Measurements from ENCODE around the gene GSK3B. TPM values are rescaled to one million over a fixed set of nuclear protein-coding genes. Genes with fewer than 3 reads are reported as not detected.

GSK3B gene
- total and polyA plus RNA-seq, 2 donors (not counting 1 experiment from before 2014, with no cell fraction given), result 12.3 to 33.3 TPM

- Histone ChIP-seq H3K4me2 (replicated peaks; ENCODE audit: low read depth, low read length, poor library complexity, severe bottlenecking) (no peak overlapping the region), H3K9ac (ENCODE audit: low read length) (no peak overlapping the region), H3K4me1 (ENCODE audit: control insufficient read depth in 2 of 2, insufficient read depth in 2 of 2, low read length in 2 of 2) (no peaks in the 10 kb centered on the region), H3K9me3 (ENCODE audit: control extremely low read depth in 1 of 3, control insufficient read depth in 2 of 3, insufficient read depth in 1 of 3, low read length in 2 of 3) (peaks cover 0 to 5% (median 2%) of the 10 kb centered on the region in 3 donors), H4K20me1 (ENCODE audit: control insufficient read depth, insufficient read depth, low read length, poor library complexity, severe bottlenecking) (peaks cover 16% of the 10 kb centered on the region), H3K27ac (ENCODE audit: low read length in 2 of 2) (no peak overlapping the region), H3K27me3 (replicated peaks in 1 of 4; ENCODE audit: control extremely low read depth in 1 of 4, control insufficient read depth in 3 of 4, insufficient read depth in 4 of 4, low read length in 3 of 4) (no peaks in the 10 kb centered on the region), H3K36me3 (replicated peaks in 1 of 2; ENCODE audit: control extremely low read depth in 1 of 2, control insufficient read depth in 1 of 2, extremely low read depth in 1 of 2, insufficient read depth in 2 of 2, low read length in 1 of 2) (peaks cover 4 to 6% of the 10 kb centered on the region in 2 experiments), H3K79me2 (ENCODE audit: control insufficient read depth, insufficient read depth, low read length) (peaks cover 69% of the 10 kb centered on the region), H2AFZ (ENCODE audit: insufficient read depth, low read depth, low read length, poor library complexity, severe bottlenecking) (no peak overlapping the region), H3K4me3 (ENCODE audit: control extremely low read depth in 1 of 5, extremely low read depth in 1 of 5, insufficient read depth in 1 of 5, low read depth in 2 of 5, low read length in 4 of 5) (no peak overlapping the region)
- intact Hi-C loops (cut with micrococcal nuclease), result no loop called here
- TF ChIP-seq EZH2 (IDR thresholded peaks at IDR 0.05; ENCODE audit: borderline replicate concordance, insufficient read depth, low read depth, low read length, poor library complexity, severe bottlenecking), result no peak
- TF ChIP-seq CTCF (IDR thresholded peaks at IDR 0.05), result no peak
- H3K9me3 Mint-ChIP-seq (ENCODE audit: insufficient read depth), result no peaks in the 10 kb centered on the region
- H3K4me1 Mint-ChIP-seq, result peaks cover 9% of the 10 kb centered on the region
- DNase-seq (no peak), ATAC-seq (ENCODE audit: low read depth) (no peak)
- H3K27ac Mint-ChIP-seq, result no peak overlapping the region
- WGBS (ENCODE audit: insufficient coverage), result 100% methylated on average over 2 of the region's 2 CpGs
- H3K4me3 Mint-ChIP-seq, result no peak overlapping the region
- ChIA-PET CTCF (no interaction called here), POLR2A (no interaction called here)
- no peaks in the 10 kb centered on the region for H3K27me3 Mint-ChIP-seq
These were observed 119.6 kb downstream of the GSK3B start for GRCh38 chr3:119974656-119975055.

- Histone ChIP-seq H3K4me2 (replicated peaks; ENCODE audit: low read depth, low read length, poor library complexity, severe bottlenecking) (no peak overlapping the region), H3K79me2 (ENCODE audit: control insufficient read depth, insufficient read depth, low read length) (peaks cover 71% of the 10 kb centered on the region), H4K20me1 (ENCODE audit: control insufficient read depth, insufficient read depth, low read length, poor library complexity, severe bottlenecking) (peaks cover 22% of the 10 kb centered on the region), H3K36me3 (replicated peaks in 1 of 2; ENCODE audit: control extremely low read depth in 1 of 2, control insufficient read depth in 1 of 2, extremely low read depth in 1 of 2, insufficient read depth in 2 of 2, low read length in 1 of 2) (peaks cover 0 to 4% of the 10 kb centered on the region in 2 experiments), H3K27ac (ENCODE audit: low read length in 2 of 2) (no peak overlapping the region), H2AFZ (ENCODE audit: insufficient read depth, low read depth, low read length, poor library complexity, severe bottlenecking) (no peak overlapping the region), H3K9me3 (ENCODE audit: control extremely low read depth in 1 of 3, control insufficient read depth in 2 of 3, insufficient read depth in 1 of 3, low read length in 2 of 3) (peaks cover 0 to 5% (median 2%) of the 10 kb centered on the region in 3 donors), H3K27me3 (replicated peaks in 1 of 4; ENCODE audit: control extremely low read depth in 1 of 4, control insufficient read depth in 3 of 4, insufficient read depth in 4 of 4, low read length in 3 of 4) (no peaks in the 10 kb centered on the region), H3K9ac (ENCODE audit: low read length) (no peak overlapping the region), H3K4me3 (ENCODE audit: control extremely low read depth in 1 of 5, extremely low read depth in 1 of 5, insufficient read depth in 1 of 5, low read depth in 2 of 5, low read length in 4 of 5) (no peak overlapping the region), H3K4me1 (ENCODE audit: control insufficient read depth in 2 of 2, insufficient read depth in 2 of 2, low read length in 2 of 2) (no peaks in the 10 kb centered on the region)
- no peaks in the 10 kb centered on the region for H3K9me3 Mint-ChIP-seq (ENCODE audit: insufficient read depth)
- H3K4me1 Mint-ChIP-seq, result peaks cover 9% of the 10 kb centered on the region
- ATAC-seq (ENCODE audit: low read depth), result no peak
- H3K27me3 Mint-ChIP-seq, result no peaks in the 10 kb centered on the region
- WGBS (ENCODE audit: insufficient coverage), result 100% methylated on average over 1 of the region's 7 CpGs
- DNase-seq, result no peak
- no peak for TF ChIP-seq EZH2 (IDR thresholded peaks at IDR 0.05; ENCODE audit: borderline replicate concordance, insufficient read depth, low read depth, low read length, poor library complexity, severe bottlenecking)
- POLR2A ChIA-PET, result no interaction called here
- H3K4me3 Mint-ChIP-seq, result no peak overlapping the region
- intact Hi-C loops (cut with micrococcal nuclease), result no loop called here
- no peak overlapping the region for H3K27ac Mint-ChIP-seq
- CTCF ChIA-PET, result no interaction called here
These were observed 121.1 kb downstream of the GSK3B start for GRCh38 chr3:119973018-119973646.

All from B cell (primary cell).